GM13976 (cell line): ENCODE data around the gene CUX1.

Source experiments
- DNase-seq: peaks from one replicate; pipeline ENCODE4 v3.0.0; 2012; ENCODE audit warnings: low spot score
- in situ Hi-C: fragments of 300-500 bp; cut with MboI; formaldehyde crosslinking; loops from one replicate; pipeline ENCODE4 v1.12.0; 2022; ENCODE audit warnings: low sequenced_read_pairs, mixed read lengths, inconsistent platforms; ENCODE audit not compliant: unreplicated experiment
- TF ChIP-seq, protein P1 (sequence below): IDR thresholded peaks from 2 replicates; pipeline ENCODE4 v1.5.1; 2012; ENCODE audit warnings: borderline replicate concordance, mild to moderate bottlenecking; ENCODE audit not compliant: insufficient read depth; ENCODE audit errors: extremely low read depth, missing control alignments, control extremely low read depth

CUX1 gene

DNA sequence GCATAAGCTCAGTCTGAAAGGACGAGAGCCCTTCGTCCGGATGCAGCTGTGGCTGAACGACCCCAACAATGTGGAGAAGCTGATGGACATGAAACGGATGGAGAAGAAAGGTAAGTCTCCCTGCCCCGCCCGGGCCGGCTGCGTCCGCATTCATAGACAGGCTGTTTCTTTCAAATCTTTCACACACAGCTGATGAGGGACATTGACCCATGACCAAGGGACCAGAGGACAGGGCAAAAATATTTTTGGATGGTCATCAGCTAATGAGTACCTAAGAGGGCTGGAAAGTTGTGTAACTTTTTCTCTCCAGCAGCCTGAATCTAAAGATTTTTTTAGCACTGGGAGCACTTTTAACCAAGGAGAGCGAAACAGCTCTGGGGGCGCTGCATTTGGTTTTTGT lies 416.7 kb downstream of the CUX1 start:
- DNase-seq = no peak
- in situ Hi-C loops = loop anchor here (10.0 kb wide), 1 partner anchor 419 kb away; the partner anchor contains the start of gene CUX1
- TF ChIP-seq, protein P1, sequence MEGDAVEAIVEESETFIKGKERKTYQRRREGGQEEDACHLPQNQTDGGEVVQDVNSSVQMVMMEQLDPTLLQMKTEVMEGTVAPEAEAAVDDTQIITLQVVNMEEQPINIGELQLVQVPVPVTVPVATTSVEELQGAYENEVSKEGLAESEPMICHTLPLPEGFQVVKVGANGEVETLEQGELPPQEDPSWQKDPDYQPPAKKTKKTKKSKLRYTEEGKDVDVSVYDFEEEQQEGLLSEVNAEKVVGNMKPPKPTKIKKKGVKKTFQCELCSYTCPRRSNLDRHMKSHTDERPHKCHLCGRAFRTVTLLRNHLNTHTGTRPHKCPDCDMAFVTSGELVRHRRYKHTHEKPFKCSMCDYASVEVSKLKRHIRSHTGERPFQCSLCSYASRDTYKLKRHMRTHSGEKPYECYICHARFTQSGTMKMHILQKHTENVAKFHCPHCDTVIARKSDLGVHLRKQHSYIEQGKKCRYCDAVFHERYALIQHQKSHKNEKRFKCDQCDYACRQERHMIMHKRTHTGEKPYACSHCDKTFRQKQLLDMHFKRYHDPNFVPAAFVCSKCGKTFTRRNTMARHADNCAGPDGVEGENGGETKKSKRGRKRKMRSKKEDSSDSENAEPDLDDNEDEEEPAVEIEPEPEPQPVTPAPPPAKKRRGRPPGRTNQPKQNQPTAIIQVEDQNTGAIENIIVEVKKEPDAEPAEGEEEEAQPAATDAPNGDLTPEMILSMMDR = no peak

DNA sequence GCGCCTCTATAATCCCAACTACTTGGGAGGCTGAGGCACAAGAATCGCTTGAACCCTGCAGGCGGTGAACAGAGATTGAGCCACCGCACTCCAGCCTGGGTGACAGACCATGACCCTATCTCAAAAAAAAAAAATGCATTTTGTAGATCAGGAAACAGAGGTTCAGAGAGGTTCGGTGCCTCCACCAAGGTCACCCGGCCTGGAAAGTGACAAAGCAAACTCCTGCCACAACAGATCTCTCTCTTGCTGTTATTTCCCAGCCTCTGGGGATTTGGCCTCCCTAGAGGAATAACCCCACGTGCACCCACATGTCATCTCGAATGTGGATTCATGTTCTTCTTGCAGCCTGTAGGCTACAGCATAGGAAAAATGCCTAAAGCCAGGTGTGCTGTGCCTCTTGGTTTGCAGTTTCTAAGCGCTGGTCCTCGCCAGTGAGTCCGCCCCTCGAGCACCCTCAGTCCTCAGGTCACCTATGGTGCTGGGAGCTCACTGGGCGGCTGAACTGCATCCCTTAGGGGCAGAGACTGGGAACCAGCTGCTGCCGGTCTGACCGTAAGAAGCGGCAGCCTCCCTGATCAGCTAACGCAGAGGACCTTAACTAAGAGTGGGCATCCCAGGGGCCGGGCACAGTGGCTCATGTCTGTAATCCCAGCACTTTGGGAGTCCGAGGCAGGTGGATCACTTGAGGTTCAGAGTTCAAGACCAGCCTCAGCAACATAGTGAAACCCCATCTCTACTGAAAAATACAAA lies 417.6 kb downstream of the CUX1 start:
- TF ChIP-seq, protein P1 = no peak
- no peak for DNase-seq
- in situ Hi-C loops = loop anchor here (5.0 to 10.0 kb wide), 2 partner anchors 420 to 548 kb away; partner anchors contain the start of gene CUX1

DNA sequence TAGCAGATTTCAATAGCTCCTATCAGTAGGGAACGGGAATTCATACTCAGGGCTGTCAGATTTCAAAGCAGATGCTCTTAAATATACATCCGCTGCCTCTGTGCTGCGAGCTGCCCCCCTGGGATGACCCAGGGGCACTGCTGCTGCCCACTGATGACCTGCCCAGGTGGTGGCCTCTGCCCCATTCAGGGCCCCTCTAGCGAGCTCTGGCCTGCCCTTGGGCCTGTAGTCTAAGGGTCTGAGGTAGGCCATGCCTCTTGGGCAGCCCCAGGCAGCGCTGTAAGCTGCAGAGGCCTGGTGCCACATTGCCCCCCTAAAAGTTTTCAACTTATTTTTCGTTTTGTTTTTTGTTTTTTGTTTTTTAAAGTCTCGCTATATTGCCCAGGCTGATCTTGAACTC lies 418.7 kb downstream of the CUX1 start:
- in situ Hi-C loops = loop anchor here (5.0 to 10.0 kb wide), 2 partner anchors 421 to 549 kb away; partner anchors contain the start of gene CUX1

DNA sequence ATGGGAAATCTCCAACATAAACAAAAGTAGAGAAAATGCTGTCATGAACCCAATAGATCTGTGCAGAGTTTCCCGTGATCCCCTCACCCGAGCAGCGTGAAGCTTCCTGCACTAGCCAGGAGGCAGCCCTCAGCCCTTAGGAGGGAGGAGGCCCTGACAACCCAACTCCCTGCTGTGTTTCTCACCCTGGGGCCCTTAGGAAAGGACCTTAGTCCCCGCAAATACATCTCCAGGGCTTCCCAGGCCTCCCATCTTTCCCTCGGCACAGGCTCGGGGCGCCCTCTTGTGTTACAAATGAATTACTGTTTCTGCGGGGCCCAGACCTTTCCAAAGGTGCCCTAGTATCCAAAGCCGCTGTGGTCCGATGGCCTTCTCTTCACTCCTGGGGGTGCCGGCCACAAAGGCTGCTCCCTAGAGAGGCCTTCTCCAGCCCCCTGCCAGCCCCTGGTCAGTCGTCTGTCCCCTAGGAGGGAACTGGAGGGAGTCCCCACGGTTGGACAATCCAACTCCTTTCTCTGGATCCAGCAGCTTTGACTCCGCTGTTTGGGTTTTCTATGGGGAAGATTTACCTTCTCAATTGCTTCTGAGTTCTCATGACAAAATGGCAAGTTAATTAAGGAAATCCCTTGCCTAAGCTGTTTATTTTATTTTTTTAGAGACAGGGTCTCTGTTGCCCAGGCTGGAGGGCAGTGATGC lies 419.3 kb downstream of the CUX1 start:
- TF ChIP-seq, protein P1 = peak; percentile 69
- in situ Hi-C loops = loop anchor here (5.0 to 10.0 kb wide), 2 partner anchors 422 to 549 kb away; partner anchors contain the start of gene CUX1
- DNase-seq = peak; percentile 89

More for the DNA sequence above, 418.7 kb downstream of the CUX1 start:
- TF ChIP-seq, protein P1 = no peak
- DNase-seq = no peak

DNA sequence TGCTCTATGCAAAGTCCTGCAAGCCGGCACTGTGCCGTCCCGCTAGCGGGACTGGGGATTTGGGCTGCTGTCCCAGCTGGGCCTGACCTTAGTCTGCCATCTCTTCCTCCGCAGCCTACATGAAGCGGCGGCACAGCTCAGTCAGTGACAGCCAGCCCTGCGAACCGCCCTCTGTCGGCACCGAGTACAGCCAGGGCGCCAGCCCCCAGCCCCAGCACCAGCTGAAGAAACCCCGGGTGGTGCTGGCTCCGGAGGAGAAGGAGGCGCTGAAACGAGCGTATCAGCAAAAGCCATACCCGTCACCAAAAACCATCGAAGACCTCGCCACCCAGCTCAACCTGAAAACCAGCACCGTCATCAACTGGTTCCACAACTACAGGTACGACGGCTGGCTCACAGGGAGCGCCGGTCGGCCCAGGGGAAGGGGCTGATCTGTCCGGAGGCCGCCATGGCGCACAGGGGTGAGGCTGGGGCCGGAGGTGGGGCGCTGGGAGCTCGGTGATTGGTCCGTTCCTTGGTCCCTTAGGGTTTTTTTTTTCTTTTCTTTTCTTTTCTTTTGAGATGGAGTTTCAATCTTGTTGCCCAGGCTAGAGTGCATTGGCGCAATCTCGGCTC lies 421.9 kb downstream of the CUX1 start:
- no peak for DNase-seq
- in situ Hi-C loops = loop anchor here (5.0 to 10.0 kb wide), 2 partner anchors 425 to 552 kb away; partner anchors contain the start of gene CUX1
- TF ChIP-seq, protein P1 = no peak

DNA sequence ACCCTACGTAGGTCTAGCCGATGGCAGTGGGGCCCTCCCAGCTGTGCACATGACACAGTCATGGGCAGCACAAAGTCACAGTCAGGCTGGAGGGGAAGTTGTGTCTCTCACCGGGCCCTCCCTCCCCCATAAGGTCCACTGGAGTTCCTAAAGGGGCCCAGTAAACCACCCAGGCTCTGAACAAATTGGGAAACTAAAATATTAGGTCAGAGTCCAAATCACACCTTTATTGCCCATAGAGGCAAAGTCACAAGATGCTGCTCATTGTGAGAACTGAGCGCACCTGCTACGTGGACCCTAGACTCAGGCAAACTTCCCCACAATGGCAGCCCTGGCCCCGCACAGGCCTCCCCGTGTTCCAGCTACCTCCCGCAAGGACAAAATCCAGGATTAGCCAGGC lies 424.0 kb downstream of the CUX1 start:
- TF ChIP-seq, protein P1 = no peak
- in situ Hi-C loops = no loop called here

More for the DNA sequence above, 424.0 kb downstream of the CUX1 start:
- DNase-seq = no peak
